Liver (tissue), 5 donors: ENCODE measurements around the gene BACH2. TPM values are rescaled to one million over a fixed set of nuclear protein-coding genes. Genes with fewer than 3 reads are reported as not detected.

Experiments used
- polyA plus RNA-seq, 2 donors: library from polyadenylated mRNA; stranded (reverse) in 1 of 2; unstranded in 1 of 2; fragments of 200-250 nt in 1 of 2; fragments of >200 nt in 1 of 2; fragmentation: Nextera tagmentation in 1 of 2; extraction: Ambion mirVana in 1 of 2; gene quantifications; one replicate each; pipeline versions ENCODE4 v1.2.1 to v1.2.3, GENCODE V29; 2013 to 2015
- small RNA-seq: library from RNA; depleted of rRNA; stranded (forward); fragments of <200 nt; gene quantifications from one replicate; pipeline ENCODE3, GENCODE V24; 2014
- total RNA-seq, 2 donors: library from RNA; depleted of rRNA; stranded (reverse); fragments of >200 nt; gene quantifications; one replicate each; pipeline ENCODE4 v1.2.3, GENCODE V29; 2014
- donor health status: healthy.
- donor health status: healthy.
- donor health status: healthy.

Gene BACH2
- total and polyA plus RNA-seq, 4 donors: 1.9 to 3.7 (median 1.9) TPM

Small RNA genes within 50 kb of the gene (small RNA-seq; reads per million reads assigned to genes)
- not detected for gene MIR4464
- not detected for gene RF00019
- gene RN7SKP110: not detected
